22Rv1 (cell line): ENCODE data around the gene CALHM6.

Experiments used
- CTCF ChIP-seq: fragments of 450-650 bp; IDR thresholded peaks from 2 replicates; pipeline ENCODE4 v1.5.1; 2017; ENCODE audit warnings: mild to moderate bottlenecking
- ZFX ChIP-seq: fragments of 450-650 bp; IDR thresholded peaks from 2 replicates; pipeline ENCODE4 v1.6.1; 2017; ENCODE audit warnings: antibody characterized with exemption, borderline replicate concordance

GRCh38 chr6:116475141-116475540, 14.0 kb downstream of the CALHM6 start:
- TF ChIP-seq CTCF (no peak), ZFX (no peak)
